Loucy (cell line): ENCODE results near the gene GRIN3B.

Experiments used
- H2AFZ ChIP-seq: fragments of 200-600 bp; sonication (generic); 2 replicates; pipeline ENCODE4 v1.6.0; 2016; ENCODE audit warnings: antibody characterized with exemption, mild to moderate bottlenecking, low read length, moderate library complexity
- H3F3A ChIP-seq: fragments of 200-600 bp; 2 replicates; pipeline ENCODE4 v1.6.0; 2016; ENCODE audit warnings: antibody characterized with exemption, low read depth, mild to moderate bottlenecking
- H3K27me3 ChIP-seq: fragments of 200-600 bp; sonication (generic); 2 replicates; pipeline ENCODE4 v1.6.1; 2014; ENCODE audit warnings: low read length, mild to moderate bottlenecking; ENCODE audit not compliant: insufficient read depth, poor library complexity, severe bottlenecking
- H3K36me3 ChIP-seq: fragments of 200-600 bp; sonication (generic); 2 replicates; pipeline ENCODE4 v1.6.1; 2016; ENCODE audit warnings: low read length; ENCODE audit not compliant: insufficient read depth
- H3K4me1 ChIP-seq: fragments of 200-600 bp; sonication (generic); 2 replicates; pipeline ENCODE4 v1.5.1; 2014; ENCODE audit warnings: low read length, mild to moderate bottlenecking; ENCODE audit not compliant: insufficient read depth, poor library complexity, severe bottlenecking
- H3K4me2 ChIP-seq: fragments of 200-600 bp; sonication (generic); 2 replicates; pipeline ENCODE4 v1.6.0; 2014; ENCODE audit warnings: antibody characterized with exemption, low read length, low read depth, mild to moderate bottlenecking; ENCODE audit not compliant: poor library complexity, severe bottlenecking
- H3K4me3 ChIP-seq: fragments of 200-600 bp; sonication (generic); 2 replicates; pipeline ENCODE4 v1.5.1; 2014; ENCODE audit warnings: low read length, mild to moderate bottlenecking, mixed read lengths; ENCODE audit not compliant: poor library complexity, severe bottlenecking
- H3K79me2 ChIP-seq: fragments of 200-600 bp; sonication (generic); 2 replicates; pipeline ENCODE4 v1.6.1; 2014; ENCODE audit warnings: low read length; ENCODE audit not compliant: insufficient read depth
- H3K9ac ChIP-seq: fragments of 200-600 bp; sonication (generic); 2 replicates; pipeline ENCODE4 v1.6.0; 2014; ENCODE audit warnings: mild to moderate bottlenecking, low read depth, low read length, moderate library complexity; ENCODE audit not compliant: poor library complexity, severe bottlenecking
- H3K9me2 ChIP-seq: fragments of 200-600 bp; sonication (generic); replicated peaks from 2 replicates; pipeline ENCODE4 v1.6.1; 2016; ENCODE audit warnings: low read depth, low read length, mixed read lengths
- H3K9me3 ChIP-seq: fragments of 200-600 bp; sonication (generic); 2 replicates; pipeline ENCODE4 v1.6.1; 2014; ENCODE audit warnings: mild to moderate bottlenecking, antibody characterized with exemption, low read length, low read depth; ENCODE audit not compliant: insufficient read depth
- H4K20me1 ChIP-seq: fragments of 200-600 bp; sonication (generic); 2 replicates; pipeline ENCODE4 v1.6.0; 2014; ENCODE audit warnings: antibody characterized with exemption, low read length, mild to moderate bottlenecking; ENCODE audit not compliant: insufficient read depth, poor library complexity, severe bottlenecking
- EZH2phosphoT487 ChIP-seq: fragments of 200-600 bp; IDR thresholded peaks from 2 replicates; pipeline ENCODE4 v1.6.1; 2018; ENCODE audit warnings: antibody characterized with exemption, mild to moderate bottlenecking, moderate library complexity, borderline replicate concordance
- TF ChIP-seq, protein P1 (sequence below): fragments of 200-600 bp; sonication (generic); conservative IDR thresholded peaks from 2 replicates; pipeline ENCODE4 v1.5.1; 2014; ENCODE audit warnings: mild to moderate bottlenecking, antibody characterized with exemption, low read length

The GRIN3B gene

DNA sequence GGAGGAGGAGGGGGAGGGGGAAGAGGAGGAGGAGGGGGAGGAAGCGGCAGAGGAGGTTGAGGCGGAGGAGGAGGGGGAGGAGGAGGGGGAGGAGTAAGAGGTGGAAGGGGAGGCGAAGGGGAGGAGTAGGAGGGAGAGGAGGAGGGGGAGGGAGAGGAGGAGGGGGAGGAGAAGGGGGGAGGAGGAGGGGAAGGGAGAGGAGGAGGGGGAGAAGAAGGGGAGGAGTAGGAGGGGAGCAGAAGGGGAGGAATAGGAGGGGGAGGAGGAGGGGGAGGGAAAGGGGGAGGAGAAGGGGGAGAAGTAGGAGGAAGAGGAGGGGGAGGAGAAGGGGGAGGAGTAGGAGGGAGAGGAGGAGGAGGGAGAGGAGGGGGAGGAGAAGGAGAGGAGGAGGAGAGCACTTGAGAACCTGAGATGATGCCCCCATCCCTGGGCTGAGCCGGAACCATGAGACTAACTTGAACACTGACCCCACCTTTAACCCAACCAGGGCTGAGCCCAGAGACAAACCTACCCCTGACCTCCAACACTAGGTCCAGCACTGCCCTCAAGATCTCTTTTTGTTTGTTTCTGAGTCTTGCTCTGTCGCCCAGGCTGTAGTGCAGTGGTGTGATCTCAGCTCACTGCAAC is 52.2 kb downstream of the GRIN3B start:
- Histone ChIP-seq H3K36me3 (no peaks in the 10 kb centered on the region), H3K9me3 (peaks cover 11% of the 10 kb centered on the region; the same call in 1 of the 2 replicates), H3K79me2 (no peaks in the 10 kb centered on the region), H3K27me3 (no peaks in the 10 kb centered on the region), H2AFZ (no peak overlapping the region), H3K4me1 (no peaks in the 10 kb centered on the region), H3F3A (no peaks in the 10 kb centered on the region), H3K4me2 (no peak overlapping the region), H3K9me2 (no peaks in the 10 kb centered on the region), H3K9ac (no peak overlapping the region), H3K4me3 (no peak overlapping the region), H4K20me1 (no peaks in the 10 kb centered on the region)
- no peak for TF ChIP-seq EZH2phosphoT487
- TF ChIP-seq, protein P1, sequence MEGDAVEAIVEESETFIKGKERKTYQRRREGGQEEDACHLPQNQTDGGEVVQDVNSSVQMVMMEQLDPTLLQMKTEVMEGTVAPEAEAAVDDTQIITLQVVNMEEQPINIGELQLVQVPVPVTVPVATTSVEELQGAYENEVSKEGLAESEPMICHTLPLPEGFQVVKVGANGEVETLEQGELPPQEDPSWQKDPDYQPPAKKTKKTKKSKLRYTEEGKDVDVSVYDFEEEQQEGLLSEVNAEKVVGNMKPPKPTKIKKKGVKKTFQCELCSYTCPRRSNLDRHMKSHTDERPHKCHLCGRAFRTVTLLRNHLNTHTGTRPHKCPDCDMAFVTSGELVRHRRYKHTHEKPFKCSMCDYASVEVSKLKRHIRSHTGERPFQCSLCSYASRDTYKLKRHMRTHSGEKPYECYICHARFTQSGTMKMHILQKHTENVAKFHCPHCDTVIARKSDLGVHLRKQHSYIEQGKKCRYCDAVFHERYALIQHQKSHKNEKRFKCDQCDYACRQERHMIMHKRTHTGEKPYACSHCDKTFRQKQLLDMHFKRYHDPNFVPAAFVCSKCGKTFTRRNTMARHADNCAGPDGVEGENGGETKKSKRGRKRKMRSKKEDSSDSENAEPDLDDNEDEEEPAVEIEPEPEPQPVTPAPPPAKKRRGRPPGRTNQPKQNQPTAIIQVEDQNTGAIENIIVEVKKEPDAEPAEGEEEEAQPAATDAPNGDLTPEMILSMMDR, result no peak

DNA sequence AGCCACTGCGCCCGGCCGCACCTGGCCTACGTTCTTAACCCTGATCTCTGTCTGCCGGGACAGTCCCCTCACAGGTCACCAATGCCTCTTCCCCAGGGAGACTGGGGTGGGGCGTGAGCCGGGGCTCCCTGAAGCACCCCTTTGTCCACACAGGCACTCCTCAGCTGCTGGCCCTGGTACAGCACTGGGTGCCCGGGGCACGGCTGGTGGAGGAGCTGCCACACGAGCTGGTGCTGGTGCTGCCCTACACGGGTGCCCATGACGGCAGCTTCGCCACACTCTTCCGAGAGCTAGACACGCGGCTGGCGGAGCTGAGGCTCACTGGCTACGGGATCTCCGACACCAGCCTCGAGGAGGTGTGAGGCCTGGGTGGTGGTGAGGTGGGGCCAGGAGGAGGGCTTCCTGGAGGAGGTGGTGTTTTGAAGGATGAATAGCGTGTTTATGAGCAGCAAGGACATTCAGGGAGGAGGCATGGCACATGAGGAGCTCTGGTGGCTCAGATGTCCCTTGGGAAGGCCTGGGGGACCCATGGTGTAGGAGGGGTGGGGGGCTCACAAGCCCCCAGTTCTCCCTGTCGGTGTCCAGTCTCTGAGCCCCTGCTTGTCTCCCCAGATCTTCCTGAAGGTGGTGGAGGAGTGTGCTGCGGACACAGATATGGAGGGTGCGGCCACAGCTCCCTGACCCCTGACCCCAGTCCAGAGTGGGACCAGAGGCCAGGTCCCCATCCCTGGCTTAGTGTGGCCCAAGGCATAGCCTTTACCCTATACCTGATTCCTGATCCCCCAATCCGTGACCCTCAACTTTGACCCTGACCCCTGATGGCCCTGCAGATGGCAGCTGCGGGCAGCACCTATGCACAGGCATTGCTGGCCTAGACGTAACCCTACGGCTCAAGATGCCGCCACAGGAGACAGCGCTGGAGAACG is 53.2 kb downstream of the GRIN3B start:
- Histone ChIP-seq H3K79me2 (no peaks in the 10 kb centered on the region), H3K9ac (no peak overlapping the region), H3K9me3 (peaks cover 21% of the 10 kb centered on the region; the same call in 1 of the 2 replicates), H3K4me3 (no peak overlapping the region), H2AFZ (no peak overlapping the region), H3K27me3 (no peaks in the 10 kb centered on the region), H3K9me2 (no peaks in the 10 kb centered on the region), H3K36me3 (no peaks in the 10 kb centered on the region), H3F3A (no peaks in the 10 kb centered on the region), H3K4me1 (no peaks in the 10 kb centered on the region), H3K4me2 (no peak overlapping the region), H4K20me1 (no peaks in the 10 kb centered on the region)
- TF ChIP-seq, protein P1, result no peak
- no peak for TF ChIP-seq EZH2phosphoT487

DNA sequence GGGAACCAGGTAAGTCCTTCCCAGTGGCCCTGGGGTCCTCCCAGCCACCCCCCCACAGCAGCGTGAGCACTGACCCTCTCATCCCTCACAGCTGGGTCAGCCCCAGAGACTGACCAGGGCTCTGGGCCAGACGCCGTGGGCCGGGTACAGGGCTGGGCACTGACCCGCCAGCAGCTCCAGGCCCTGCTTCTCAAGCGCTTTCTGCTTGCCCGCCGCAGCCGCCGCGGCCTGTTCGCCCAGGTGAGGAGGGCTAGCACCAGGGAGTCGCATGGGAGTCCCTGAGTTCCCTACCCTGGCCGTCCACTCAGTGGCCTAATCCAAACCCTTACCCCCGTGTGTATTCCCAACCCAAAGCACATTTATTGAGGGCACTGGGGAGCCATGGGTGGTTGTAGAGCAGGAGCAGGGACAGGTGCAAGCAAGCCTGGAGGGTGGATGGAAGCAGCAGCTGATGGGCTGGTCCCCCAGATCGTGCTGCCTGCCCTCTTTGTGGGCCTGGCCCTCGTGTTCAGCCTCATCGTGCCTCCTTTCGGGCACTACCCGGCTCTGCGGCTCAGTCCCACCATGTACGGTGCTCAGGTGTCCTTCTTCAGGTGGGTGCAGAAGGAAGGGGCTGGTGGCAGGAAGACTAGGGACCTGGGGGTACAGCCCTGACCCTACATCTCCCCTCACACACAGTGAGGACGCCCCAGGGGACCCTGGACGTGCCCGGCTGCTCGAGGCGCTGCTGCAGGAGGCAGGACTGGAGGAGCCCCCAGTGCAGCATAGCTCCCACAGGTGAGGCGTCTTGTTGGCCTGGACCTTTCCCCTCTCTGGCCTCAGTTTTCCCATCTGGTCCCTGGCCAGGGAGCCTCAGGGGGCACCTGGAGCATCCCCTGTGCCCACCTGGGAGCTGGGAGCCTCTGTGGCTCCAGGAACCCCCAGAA is 54.1 kb downstream of the GRIN3B start:
- no peak overlapping the region for H3K9ac ChIP-seq
- no peaks in the 10 kb centered on the region for H3K9me2 ChIP-seq
- no peak overlapping the region for H2AFZ ChIP-seq
- H3K4me3 ChIP-seq, result no peak overlapping the region
- no peaks in the 10 kb centered on the region for H3F3A ChIP-seq
- no peaks in the 10 kb centered on the region for H3K27me3 ChIP-seq
- no peaks in the 10 kb centered on the region for H3K4me1 ChIP-seq
- H4K20me1 ChIP-seq, result no peaks in the 10 kb centered on the region
- no peaks in the 10 kb centered on the region for H3K36me3 ChIP-seq
- no peak for TF ChIP-seq EZH2phosphoT487
- peaks cover 25% of the 10 kb centered on the region; the same call in 1 of the 2 replicates for H3K9me3 ChIP-seq
- no peaks in the 10 kb centered on the region for H3K79me2 ChIP-seq
- H3K4me2 ChIP-seq, result no peak overlapping the region
